ENCODE data around the gene ANO6.
"Not testable (repeated sequence)": the region's sequence is repeated elsewhere in the genome, so short reads cannot be mapped to it uniquely, and the experiment has no call there.

Gene ANO6

GRCh38 chr12:45317261-45317660, 101.4 kb downstream of the ANO6 start:
- DNase-seq = not testable (repeated sequence)

DNA sequence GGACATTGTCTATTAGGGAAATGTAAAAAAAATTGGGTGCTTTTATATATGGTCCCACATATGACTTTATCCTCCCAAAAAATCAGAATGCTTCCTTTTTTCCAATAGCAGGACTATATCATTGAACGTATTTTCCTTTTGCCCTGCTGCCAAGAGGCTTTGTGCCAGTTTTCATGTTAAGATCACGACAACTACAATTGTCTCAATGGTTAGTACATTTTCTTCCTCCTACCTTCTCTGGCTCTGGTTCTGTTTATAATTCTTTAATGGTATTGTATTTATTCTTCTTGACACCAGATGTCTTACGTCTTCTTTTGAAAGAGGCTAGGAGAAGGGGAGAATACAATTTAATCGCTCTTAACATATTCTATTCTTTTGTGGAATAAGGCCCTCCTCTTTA, 106.9 kb downstream of the ANO6 start:
- no peak for DNase-seq

DNA sequence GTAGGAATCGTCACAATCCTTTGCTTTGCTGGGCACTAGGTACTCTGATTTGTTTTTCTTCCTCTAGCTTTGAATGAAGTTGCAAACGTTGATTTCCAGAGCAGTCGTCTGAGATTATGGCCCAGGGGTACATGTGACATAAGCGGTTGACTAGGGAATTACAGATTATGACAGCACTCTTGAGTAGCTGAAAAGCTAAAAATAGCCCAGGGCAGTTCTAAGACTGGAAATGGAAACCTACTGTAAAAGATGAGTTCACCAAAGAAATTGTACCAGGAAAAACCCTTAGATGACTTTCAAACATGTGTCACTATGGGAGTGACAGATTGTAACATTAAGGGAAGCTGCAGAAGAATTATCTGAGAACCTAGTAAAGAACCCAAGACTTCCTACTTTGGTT, 108.5 kb downstream of the ANO6 start:
- DNase-seq = no peak

DNA sequence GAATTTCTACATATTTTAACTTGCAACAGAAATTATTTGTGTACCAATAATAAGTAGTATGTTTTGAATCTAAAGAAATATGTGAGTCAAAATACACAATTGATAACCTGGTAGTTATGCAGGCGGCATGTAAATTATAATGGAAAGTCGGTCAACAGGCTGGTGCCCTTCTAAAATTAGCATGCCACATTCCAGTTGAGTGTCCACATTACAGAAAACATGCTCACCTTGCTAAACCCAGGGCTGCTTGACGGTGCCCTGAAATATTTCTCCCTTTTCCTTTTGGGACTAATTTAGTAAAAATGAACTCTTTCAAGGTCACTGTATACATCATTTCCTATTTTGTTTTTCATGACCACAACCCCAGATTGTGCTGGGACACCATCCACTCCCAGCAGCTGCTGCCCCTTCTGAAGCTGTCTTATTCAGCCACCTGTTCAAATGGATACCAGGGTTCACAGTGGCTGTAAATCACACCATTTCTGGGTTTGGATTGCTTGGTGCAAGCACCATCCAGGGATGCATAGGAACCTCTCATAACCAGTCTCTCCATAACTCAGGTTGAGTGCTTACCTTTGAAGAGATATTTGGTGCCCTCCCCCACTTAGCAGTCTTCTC, 110.6 kb downstream of the ANO6 start:
- DNase-seq = no peak

- DNase-seq = no peak
Measured at GRCh38 chr12:45327823-45328383, 112.0 kb downstream of the ANO6 start.

DNA sequence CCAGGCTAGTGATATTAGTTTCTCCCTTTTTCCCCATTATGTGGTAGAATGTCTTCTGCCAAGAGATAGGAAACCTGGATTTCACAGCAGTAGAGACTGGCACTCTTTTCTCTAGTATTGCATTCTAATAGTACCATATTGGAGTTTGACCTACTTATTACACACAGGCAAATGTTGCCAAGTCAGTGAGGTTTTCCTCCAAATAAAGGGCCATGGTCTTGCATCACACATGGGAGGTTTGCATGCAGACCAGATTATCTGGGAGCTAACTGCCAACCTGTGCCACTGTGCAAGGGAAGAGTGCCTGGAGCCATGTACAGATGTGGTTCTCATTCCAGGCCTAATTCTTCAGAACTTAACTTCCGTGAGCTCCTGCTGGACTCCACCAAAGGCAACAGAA, 113.3 kb downstream of the ANO6 start:
- no peak for DNase-seq

GRCh38 chr12:45329702-45330101, 113.8 kb downstream of the ANO6 start:
- no peak for DNase-seq

DNA sequence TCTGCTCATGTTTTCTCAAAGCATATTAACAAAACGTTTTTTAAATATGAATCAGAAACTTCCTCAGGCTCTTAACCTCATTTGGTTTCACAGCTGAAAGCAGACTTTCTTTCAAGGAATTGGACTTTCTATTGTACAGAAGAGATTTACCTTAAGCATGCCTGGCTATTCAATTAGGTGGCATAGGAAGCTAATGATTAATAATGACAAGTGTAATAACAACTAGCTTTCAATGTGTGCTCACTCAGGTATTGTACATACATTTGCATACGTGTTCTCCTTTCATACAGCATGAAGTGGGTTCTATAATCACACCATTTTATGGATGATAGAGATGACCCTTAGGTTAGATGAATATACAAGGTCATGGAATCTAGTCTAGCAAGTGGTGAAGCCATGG, 115.7 kb downstream of the ANO6 start:
- no peak for DNase-seq

DNA sequence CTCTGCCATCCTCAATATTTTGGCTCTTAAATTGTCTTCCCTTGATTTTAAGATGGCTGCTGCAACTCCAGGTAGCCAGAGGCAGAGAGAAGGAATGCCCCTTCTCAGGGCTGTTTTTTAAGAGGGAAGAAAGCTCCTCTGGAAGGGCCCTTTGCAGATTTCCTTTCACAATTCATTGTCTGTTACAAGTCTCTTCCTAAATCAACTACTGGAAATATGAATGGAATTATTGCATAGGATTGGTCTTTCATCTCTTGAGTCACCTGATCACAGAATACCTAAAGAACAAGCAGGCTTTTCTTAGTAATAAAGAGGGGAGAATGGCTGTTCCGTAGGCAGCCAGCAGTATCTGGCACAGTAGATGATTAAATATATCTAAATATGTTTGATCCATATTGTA, 118.5 kb downstream of the ANO6 start:
- no peak for DNase-seq

DNA sequence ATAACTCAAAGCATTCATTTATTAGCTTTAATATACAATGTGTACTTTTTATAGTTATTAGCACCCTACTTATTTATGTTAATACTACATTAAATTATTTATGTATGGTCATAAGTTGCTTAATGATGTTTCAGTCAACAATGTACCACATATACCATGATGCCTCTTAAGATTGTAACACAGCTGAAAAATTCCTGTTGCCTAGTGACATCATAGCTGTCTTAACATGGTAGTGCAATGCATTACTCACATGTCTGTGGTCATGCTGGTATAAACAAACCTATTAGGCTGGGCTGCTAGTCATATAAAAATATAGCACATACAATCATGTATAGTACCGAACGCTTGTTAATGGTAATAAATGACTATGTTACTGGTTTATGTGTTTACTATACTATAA, 120.4 kb downstream of the ANO6 start:
- no peak for DNase-seq

GRCh38 chr12:45336762-45337596, 121.1 kb downstream of the ANO6 start:
- no peak for DNase-seq

DNA sequence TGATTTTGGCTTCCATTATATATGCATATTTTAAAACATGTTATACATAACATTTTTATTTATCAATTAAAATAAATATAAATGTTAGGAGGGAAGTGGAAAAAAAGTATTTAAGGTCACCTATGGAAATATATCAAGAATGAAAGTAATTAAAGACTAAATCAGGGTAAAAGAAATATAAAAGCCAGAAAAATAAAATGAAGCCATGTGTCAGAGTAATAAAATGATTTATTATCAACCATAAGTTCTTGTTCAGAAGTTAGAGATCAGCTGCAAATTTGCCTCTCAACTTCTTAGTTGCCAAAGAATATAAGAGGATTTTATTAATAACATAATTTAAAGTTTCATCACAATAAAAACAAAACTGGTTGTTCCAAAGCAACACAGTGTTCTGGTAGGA, 121.9 kb downstream of the ANO6 start:
- DNase-seq = no peak

DNA sequence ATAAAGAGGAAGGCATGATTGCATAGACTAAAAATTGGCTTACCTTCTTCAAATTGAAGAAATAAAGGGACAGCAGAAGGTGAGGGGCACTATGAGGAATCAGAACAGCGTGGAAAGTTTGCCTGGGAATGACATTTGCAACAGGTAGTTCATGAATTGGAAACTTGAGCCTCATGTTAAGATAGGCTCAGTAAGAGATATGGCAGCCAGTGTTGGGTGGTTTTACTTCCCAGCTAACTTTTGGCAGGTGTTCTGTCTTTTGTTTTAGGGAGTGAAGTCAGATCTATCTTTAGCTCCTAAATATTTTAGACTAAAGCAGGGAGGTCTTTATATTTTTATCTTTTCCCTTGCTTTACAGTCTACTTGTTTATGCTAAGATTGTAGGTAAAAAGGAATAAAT, 122.4 kb downstream of the ANO6 start:
- DNase-seq = no peak

GRCh38 chr12:45339035-45339434, 123.1 kb downstream of the ANO6 start:
- DNase-seq = no peak

- no peak for DNase-seq
Measured at GRCh38 chr12:45342171-45342570, 126.3 kb downstream of the ANO6 start.

- DNase-seq = no peak
Measured at GRCh38 chr12:45342848-45343247, 127.0 kb downstream of the ANO6 start.

- no peak for DNase-seq
Measured at GRCh38 chr12:45343269-45344051, 127.6 kb downstream of the ANO6 start.

GRCh38 chr12:45348311-45348710, 132.4 kb downstream of the ANO6 start:
- DNase-seq = no peak

GRCh38 chr12:45348986-45349385, 133.1 kb downstream of the ANO6 start:
- no peak for DNase-seq

GRCh38 chr12:45349916-45350315, 134.0 kb downstream of the ANO6 start:
- DNase-seq = no peak

- DNase-seq = no peak
Measured at GRCh38 chr12:45350861-45351260, 135.0 kb downstream of the ANO6 start.

GRCh38 chr12:45351921-45352670, 136.2 kb downstream of the ANO6 start:
- DNase-seq = no peak

GRCh38 chr12:45353944-45354343, 138.0 kb downstream of the ANO6 start:
- no peak for DNase-seq
